Activated T-cell treated with anti-CD3 and anti-CD28 coated beads, Interleukin-2, amount 50 U/mL, for 4 hours (primary cell): ENCODE results near the gene LMX1A. TPM values are rescaled to one million over a fixed set of nuclear protein-coding genes. Genes with fewer than 3 reads are reported as not detected.

Experiments used
- ATAC-seq, 2 donors: fragments of 200-7000 bp; cut with Tn5 transposase; one replicate each; pipeline ENCODE4 v1.10.0; 2021
- DNase-seq: peaks from one replicate; pipeline ENCODE4 v3.0.0-alpha.2; 2020
- H3K27me3 Mint-ChIP-seq: one replicate; pipeline ENCODE4 v1.8.0; 2021; ENCODE audit warnings: low read depth, mixed read lengths
- H3K36me3 Mint-ChIP-seq: one replicate; pipeline ENCODE4 v1.8.0; 2022; ENCODE audit warnings: mixed read lengths; ENCODE audit not compliant: insufficient read depth
- H3K4me1 Mint-ChIP-seq: one replicate; pipeline ENCODE4 v1.8.0; 2021; ENCODE audit warnings: low read depth, mixed read lengths
- H3K4me3 Mint-ChIP-seq: one replicate; pipeline ENCODE4 v1.8.0; 2021; ENCODE audit warnings: mild to moderate bottlenecking, moderate library complexity, mixed read lengths
- H3K9me3 Mint-ChIP-seq: one replicate; pipeline ENCODE4 v1.8.0; 2021; ENCODE audit warnings: mixed read lengths
- total RNA-seq, 3 donors: library from RNA; stranded (reverse); gene quantifications; one replicate each; pipeline ENCODE4 v1.2.1, GENCODE V29; 2021

The LMX1A gene
- total RNA-seq, 3 donors from 2014 or later = not detected

- no peak for ATAC-seq
- DNase-seq = no peak
- Mint-ChIP-seq H3K9me3 (no peaks in the 10 kb centered on the region), H3K27me3 (peaks cover 83% of the 10 kb centered on the region), H3K4me3 (no peak overlapping the region), H3K36me3 (no peaks in the 10 kb centered on the region), H3K4me1 (peaks cover 5% of the 10 kb centered on the region)
These were observed 3.8 kb downstream of the LMX1A start for GRCh38 chr1:165352442-165353293.

GRCh38 chr1:165351863-165352441 is 4.6 kb downstream of the LMX1A start:
- no peak for DNase-seq
- Mint-ChIP-seq H3K27me3 (peaks cover 82% of the 10 kb centered on the region), H3K9me3 (no peaks in the 10 kb centered on the region), H3K4me1 (peaks cover 5% of the 10 kb centered on the region), H3K4me3 (no peak overlapping the region), H3K36me3 (no peaks in the 10 kb centered on the region)
- no peak for ATAC-seq

- ATAC-seq (no peak), DNase-seq (no peak)
- Mint-ChIP-seq H3K27me3 (peaks cover 87% of the 10 kb centered on the region), H3K4me1 (peaks cover 5% of the 10 kb centered on the region), H3K36me3 (no peaks in the 10 kb centered on the region), H3K9me3 (no peaks in the 10 kb centered on the region), H3K4me3 (no peak overlapping the region)
These were observed 5.7 kb downstream of the LMX1A start for GRCh38 chr1:165350840-165351239.

GRCh38 chr1:165345502-165345901 is 11.0 kb downstream of the LMX1A start:
- no peak for DNase-seq
- no peak for ATAC-seq
- Mint-ChIP-seq H3K4me3 (no peak overlapping the region), H3K27me3 (peaks cover 70% of the 10 kb centered on the region), H3K9me3 (no peaks in the 10 kb centered on the region), H3K4me1 (no peaks in the 10 kb centered on the region), H3K36me3 (no peaks in the 10 kb centered on the region)

- H3K27me3 Mint-ChIP-seq = peaks cover 66% of the 10 kb centered on the region
- H3K9me3 Mint-ChIP-seq = no peaks in the 10 kb centered on the region
- no peak for DNase-seq
- H3K36me3 Mint-ChIP-seq = no peaks in the 10 kb centered on the region
- no peak overlapping the region for H3K4me3 Mint-ChIP-seq
- ATAC-seq = no peak
- no peaks in the 10 kb centered on the region for H3K4me1 Mint-ChIP-seq
These were observed 11.8 kb downstream of the LMX1A start for GRCh38 chr1:165344736-165345135.

GRCh38 chr1:165344198-165344597 is 12.3 kb downstream of the LMX1A start:
- Mint-ChIP-seq H3K36me3 (no peaks in the 10 kb centered on the region), H3K4me1 (no peaks in the 10 kb centered on the region), H3K4me3 (no peak overlapping the region), H3K27me3 (peaks cover 63% of the 10 kb centered on the region), H3K9me3 (no peaks in the 10 kb centered on the region)
- DNase-seq (no peak), ATAC-seq (no peak)

- H3K4me3 Mint-ChIP-seq = no peak overlapping the region
- no peaks in the 10 kb centered on the region for H3K4me1 Mint-ChIP-seq
- H3K27me3 Mint-ChIP-seq = peaks cover 56% of the 10 kb centered on the region
- no peak for ATAC-seq
- no peaks in the 10 kb centered on the region for H3K9me3 Mint-ChIP-seq
- no peak for DNase-seq
- no peaks in the 10 kb centered on the region for H3K36me3 Mint-ChIP-seq
These were observed 13.9 kb downstream of the LMX1A start for GRCh38 chr1:165342587-165342986.

- no peak for ATAC-seq
These were observed 14.3 kb downstream of the LMX1A start for GRCh38 chr1:165342168-165342567.

GRCh38 chr1:165339164-165339563 is 17.4 kb downstream of the LMX1A start:
- Mint-ChIP-seq H3K36me3 (no peaks in the 10 kb centered on the region), H3K4me3 (no peak overlapping the region), H3K9me3 (no peaks in the 10 kb centered on the region), H3K4me1 (no peaks in the 10 kb centered on the region), H3K27me3 (peaks cover 27% of the 10 kb centered on the region)
- DNase-seq (no peak), ATAC-seq (no peak)

More at GRCh38 chr1:165342168-165342567, 14.3 kb downstream of the LMX1A start:
- H3K4me1 Mint-ChIP-seq = no peaks in the 10 kb centered on the region
- H3K27me3 Mint-ChIP-seq = peaks cover 52% of the 10 kb centered on the region
- H3K9me3 Mint-ChIP-seq = no peaks in the 10 kb centered on the region
- DNase-seq = no peak
- no peak overlapping the region for H3K4me3 Mint-ChIP-seq
- H3K36me3 Mint-ChIP-seq = no peaks in the 10 kb centered on the region

- Mint-ChIP-seq H3K27me3 (peaks cover 14% of the 10 kb centered on the region), H3K4me3 (no peak overlapping the region), H3K4me1 (no peaks in the 10 kb centered on the region), H3K9me3 (no peaks in the 10 kb centered on the region), H3K36me3 (no peaks in the 10 kb centered on the region)
- ATAC-seq (no peak), DNase-seq (no peak)
These were observed 26.0 kb downstream of the LMX1A start for GRCh38 chr1:165330483-165330882.

- ATAC-seq (no peak), DNase-seq (no peak)
- no peaks in the 10 kb centered on the region for H3K9me3 Mint-ChIP-seq
- no peaks in the 10 kb centered on the region for H3K4me1 Mint-ChIP-seq
- H3K27me3 Mint-ChIP-seq = peaks cover 14% of the 10 kb centered on the region
- H3K36me3 Mint-ChIP-seq = no peaks in the 10 kb centered on the region
- H3K4me3 Mint-ChIP-seq = no peak overlapping the region
These were observed 27.4 kb downstream of the LMX1A start for GRCh38 chr1:165329104-165329503.

- ATAC-seq (no peak), DNase-seq (no peak)
- Mint-ChIP-seq H3K4me3 (no peak overlapping the region), H3K9me3 (no peaks in the 10 kb centered on the region), H3K27me3 (peaks cover 20% of the 10 kb centered on the region), H3K4me1 (no peaks in the 10 kb centered on the region), H3K36me3 (no peaks in the 10 kb centered on the region)
These were observed 28.4 kb downstream of the LMX1A start for GRCh38 chr1:165328136-165328535.

GRCh38 chr1:165327538-165327937 is 29.0 kb downstream of the LMX1A start:
- no peak for DNase-seq
- peaks cover 22% of the 10 kb centered on the region for H3K27me3 Mint-ChIP-seq
- ATAC-seq = no peak
- no peaks in the 10 kb centered on the region for H3K36me3 Mint-ChIP-seq
- no peak overlapping the region for H3K4me3 Mint-ChIP-seq
- H3K4me1 Mint-ChIP-seq = no peaks in the 10 kb centered on the region
- H3K9me3 Mint-ChIP-seq = no peaks in the 10 kb centered on the region

- Mint-ChIP-seq H3K9me3 (peaks cover 5% of the 10 kb centered on the region), H3K36me3 (no peaks in the 10 kb centered on the region), H3K4me1 (no peaks in the 10 kb centered on the region), H3K27me3 (peaks cover 24% of the 10 kb centered on the region), H3K4me3 (no peak overlapping the region)
- DNase-seq (no peak), ATAC-seq (no peak)
These were observed 30.9 kb downstream of the LMX1A start for GRCh38 chr1:165325460-165326203.
